Inflammatory macrophage (primary cell): ENCODE results near the gene YAP1.

Experiments
- DNase-seq, 2 donors: peaks; one replicate each; pipeline ENCODE4 v3.0.0-alpha.2; 2020 to 2022

YAP1 gene

DNA sequence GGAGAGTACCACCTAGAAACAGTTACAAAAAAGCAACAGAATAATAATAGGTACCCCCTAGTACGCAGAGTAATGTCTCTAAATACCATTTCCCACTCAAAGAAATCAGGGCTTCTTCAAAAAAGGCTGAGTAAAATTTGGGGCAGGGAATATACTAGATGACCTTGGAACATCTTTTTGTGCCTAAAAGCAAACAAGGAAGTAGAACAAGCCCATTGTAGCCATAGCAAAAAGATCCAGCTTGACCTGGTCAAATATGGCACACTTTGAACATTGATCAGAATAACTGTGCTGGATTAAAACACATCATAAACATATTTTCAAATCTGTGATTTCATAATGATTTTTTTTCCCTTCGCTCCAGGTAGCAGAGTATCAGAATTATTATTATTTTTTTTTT lies 91.5 kb downstream of the YAP1 start:
- no peak for DNase-seq

DNA sequence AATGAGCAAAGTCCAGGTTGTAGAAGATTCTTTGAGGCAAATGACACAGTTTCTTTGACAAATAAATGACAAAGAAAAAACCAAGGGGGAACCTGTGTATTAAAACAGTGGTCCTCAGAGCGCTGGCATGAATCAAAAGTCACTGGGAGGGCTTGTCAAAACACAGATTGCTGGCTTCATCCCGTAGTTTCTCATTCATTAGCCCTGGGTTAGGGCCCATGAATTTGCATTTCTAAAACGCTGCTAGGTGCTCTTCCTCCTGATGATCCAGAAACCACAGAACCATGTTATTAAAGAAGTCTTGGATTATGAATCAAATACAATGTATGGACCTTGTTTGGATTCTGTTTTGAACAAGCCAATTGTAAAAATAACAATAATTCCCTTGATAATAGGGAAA lies 92.7 kb downstream of the YAP1 start:
- DNase-seq, result no peak

DNA sequence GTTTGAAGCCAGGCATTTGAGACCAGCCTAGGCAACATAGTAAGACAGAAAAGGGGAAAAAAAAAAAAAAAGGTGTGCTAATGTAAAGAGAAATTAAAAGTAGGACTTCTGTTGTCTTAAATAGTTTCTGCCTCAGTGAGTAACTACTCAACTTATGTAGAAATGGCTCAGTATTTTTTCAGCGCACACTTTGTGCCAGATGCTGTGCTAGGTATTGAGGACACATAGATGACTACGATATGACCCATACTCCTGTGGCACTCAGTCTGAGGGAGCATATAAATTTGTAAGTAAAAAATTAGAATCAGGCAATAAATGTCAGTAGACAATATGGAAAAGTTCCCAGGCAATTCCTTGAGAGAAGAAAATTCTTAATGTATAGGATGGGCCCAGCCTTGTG lies 93.9 kb downstream of the YAP1 start:
- DNase-seq, result no peak

DNA sequence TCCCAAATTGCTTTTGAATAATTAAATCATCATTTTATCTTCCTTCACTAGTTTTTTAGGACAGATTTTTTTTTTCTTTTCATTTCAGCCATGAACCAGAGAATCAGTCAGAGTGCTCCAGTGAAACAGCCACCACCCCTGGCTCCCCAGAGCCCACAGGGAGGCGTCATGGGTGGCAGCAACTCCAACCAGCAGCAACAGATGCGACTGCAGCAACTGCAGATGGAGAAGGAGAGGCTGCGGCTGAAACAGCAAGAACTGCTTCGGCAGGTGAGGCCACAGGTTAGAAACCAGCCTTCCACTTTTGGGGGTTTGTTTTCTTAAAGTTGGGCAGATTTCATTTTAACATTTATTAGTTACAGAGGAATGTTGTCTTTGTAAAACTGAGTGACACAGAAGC lies 95.6 kb downstream of the YAP1 start:
- DNase-seq, result no peak

GRCh38 chr11:102208835-102209234 lies 98.6 kb downstream of the YAP1 start:
- no peak for DNase-seq

GRCh38 chr11:102214623-102215022 lies 104.4 kb downstream of the YAP1 start:
- no peak for DNase-seq

DNA sequence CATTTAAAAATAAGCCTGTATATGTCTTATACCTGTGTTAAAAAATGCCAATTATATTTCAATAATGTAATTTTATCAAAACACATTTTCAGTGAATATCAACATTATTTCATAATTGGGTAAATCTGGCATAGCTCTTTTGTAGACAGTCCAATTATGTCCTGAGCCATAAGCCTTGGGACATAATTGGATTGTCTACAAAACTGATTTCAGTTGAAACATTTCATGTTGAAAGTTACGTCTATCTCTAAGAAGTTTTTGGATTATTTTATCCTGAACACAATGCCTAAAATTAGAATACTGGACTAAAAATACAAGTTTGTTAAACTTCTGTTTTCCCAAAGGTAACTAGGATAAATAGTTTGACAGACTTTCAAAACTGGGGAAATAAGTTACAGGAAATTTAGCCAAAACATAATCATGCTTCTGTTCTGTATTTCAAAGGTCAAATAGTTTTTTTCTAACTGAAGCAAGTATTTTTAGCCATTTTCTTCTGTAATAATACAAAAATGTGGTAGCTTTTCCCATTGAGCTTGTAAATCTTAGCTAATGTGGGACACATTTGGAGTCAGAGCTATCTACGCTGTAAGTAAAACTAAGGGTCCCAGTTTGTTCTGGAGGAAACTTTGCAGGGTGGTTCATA lies 106.3 kb downstream of the YAP1 start:
- no peak for DNase-seq

- no peak for DNase-seq
Observed at GRCh38 chr11:102220728-102221467, 110.7 kb downstream of the YAP1 start.

DNA sequence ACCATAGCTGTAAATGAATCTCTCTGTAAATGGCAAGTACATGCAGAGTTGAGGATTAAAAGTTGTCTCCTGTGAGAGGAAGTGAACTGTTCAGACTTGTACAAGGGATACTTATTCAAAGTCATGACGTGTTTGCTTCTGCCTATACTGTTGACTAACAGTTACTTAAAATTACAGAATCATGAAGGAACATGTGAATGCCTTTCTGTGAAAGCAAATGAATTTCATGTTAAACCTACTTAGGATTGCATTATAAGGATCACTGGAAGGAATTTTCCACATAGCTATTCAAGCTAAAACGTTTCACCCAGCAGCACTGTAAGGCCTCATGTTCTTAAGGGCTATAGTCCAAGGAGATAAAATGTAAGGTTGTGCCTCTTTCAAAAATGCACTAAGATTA lies 113.6 kb downstream of the YAP1 start:
- peak in 1 of 2 donors; percentile 2 for DNase-seq

DNA sequence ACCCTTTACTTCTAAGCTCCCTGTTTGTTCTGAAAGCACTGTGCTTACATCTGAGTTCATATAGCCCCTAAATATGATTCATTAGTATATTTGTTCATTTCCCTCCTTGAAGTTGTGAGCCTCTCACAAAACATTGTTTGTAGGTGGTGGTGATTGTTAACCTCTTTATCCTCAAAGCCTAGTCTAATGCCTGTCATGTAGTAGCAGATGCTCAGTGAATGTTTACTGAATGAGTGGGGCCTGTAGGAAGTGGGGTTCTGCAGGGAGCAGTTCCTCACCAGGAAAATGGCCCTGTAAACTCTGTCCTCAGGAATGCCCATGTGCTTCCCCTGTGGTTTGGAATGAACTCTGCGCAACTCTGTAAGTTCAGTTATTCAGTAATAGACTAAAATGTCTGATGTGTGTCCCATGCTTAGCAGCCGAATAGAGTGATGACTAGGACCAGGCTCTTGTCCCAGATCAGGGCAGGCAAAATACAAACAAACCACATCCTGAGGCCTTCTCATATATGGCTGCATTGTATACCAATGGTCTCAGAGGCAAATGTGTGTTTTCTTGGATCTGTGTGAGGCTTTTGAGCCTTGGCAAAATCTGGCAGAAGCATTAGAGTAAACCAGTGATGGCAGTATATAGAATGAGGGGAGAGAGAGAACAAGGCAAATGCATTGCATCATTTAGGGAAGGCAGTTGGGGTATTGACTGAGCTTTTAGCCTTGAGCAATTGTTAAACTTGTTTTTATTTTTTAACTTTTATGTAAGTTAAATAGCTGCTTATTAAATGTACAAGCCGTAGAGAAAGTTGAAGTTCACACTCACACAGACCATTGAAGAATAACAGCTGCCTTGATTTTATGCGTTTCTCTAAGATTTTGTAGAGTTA lies 115.7 kb downstream of the YAP1 start:
- DNase-seq, result no peak

- no peak for DNase-seq
Observed at GRCh38 chr11:102226702-102227490, 116.6 kb downstream of the YAP1 start.

GRCh38 chr11:102229510-102230123 lies 119.4 kb downstream of the YAP1 start:
- no peak for DNase-seq

DNA sequence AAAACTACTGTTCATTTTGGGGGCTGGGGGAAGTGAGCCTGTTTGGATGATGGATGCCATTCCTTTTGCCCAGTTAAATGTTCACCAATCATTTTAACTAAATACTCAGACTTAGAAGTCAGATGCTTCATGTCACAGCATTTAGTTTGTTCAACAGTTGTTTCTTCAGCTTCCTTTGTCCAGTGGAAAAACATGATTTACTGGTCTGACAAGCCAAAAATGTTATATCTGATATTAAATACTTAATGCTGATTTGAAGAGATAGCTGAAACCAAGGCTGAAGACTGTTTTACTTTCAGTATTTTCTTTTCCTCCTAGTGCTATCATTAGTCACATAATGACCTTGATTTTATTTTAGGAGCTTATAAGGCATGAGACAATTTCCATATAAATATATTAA lies 119.9 kb downstream of the YAP1 start:
- no peak for DNase-seq

GRCh38 chr11:102230911-102231310 lies 120.7 kb downstream of the YAP1 start:
- no peak for DNase-seq

DNA sequence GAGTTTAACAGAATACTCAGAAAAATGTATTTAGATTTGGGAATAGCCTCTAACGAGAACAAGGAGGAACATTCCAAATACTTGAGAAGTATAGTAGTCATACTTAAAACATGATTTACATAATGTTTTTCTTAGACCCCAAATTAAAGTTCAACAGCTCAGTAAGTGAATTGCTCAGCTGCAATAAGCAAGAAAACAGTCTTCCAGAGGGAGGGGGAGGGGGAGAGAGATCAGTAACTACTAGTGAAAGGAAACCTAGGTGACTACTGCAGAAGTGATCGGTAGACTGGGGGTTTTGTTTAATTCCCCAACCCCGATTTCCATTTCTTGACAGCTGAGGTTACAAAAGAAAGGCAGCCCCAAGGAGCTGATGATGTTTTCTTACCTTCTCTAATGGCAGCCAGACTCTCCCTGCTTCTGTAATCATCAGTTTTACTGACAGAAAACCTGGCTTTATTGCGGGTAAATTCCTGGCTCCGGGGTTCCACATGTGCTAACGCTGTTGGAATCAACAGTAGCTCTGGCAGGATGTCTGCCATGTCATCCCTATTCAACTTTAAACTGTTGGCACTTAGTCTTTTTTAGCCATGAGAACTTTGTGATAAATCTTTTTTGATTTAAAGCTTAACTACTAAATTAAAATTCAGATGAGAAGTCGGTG lies 124.7 kb downstream of the YAP1 start:
- DNase-seq, result no peak

DNA sequence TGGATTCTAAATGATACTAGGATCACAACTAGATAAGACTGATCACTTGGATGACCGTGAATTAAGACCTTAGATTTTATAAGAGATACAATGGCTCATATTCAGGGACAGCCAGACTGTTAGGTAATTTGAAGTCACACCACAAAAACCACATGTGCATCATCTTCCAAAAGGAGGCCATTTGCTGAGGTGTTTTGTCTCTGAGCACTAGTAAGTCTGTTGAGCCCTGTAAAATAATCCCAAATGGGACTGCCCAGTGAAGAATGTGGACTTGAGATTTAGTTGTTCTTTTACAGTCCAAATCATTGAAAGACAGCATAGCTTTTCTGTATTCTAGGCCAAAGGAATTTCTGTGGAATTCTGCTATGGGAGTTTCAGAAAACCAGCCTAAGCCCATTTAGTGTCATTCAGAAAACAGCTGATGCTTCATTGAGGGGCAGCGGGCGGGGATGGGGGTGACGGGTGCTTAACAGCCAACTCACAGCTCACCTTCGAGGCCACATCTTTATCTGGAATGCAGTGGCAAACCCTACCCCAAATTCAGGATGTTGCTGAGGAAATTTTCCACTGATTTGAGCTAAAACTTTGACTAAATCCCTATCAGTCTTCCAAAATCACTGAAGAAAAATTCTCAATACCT lies 127.0 kb downstream of the YAP1 start:
- no peak for DNase-seq

DNA sequence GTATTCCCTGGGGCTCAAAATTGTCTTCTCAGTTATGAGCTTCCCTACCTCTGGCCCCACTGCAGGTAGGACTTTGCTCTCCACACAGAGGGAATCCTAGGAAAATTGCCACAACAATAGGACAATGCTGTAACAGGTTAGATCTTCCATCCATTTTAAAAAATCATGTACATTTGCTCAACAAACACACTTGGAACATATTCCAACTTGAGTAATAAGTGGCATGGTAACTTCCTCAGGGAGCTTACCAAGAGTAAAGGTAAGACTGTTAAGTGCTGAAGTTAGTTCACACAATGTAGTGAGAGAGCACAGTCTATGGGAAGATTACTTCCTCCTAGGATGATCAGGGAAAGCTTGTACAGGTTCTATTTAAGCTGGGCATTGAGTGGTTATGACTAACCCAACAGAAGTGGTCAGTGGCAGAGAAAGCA lies 128.2 kb downstream of the YAP1 start:
- DNase-seq, result no peak

GRCh38 chr11:102239448-102239847 lies 129.2 kb downstream of the YAP1 start:
- no peak for DNase-seq

GRCh38 chr11:102239911-102240310 lies 129.7 kb downstream of the YAP1 start:
- DNase-seq, result no peak

DNA sequence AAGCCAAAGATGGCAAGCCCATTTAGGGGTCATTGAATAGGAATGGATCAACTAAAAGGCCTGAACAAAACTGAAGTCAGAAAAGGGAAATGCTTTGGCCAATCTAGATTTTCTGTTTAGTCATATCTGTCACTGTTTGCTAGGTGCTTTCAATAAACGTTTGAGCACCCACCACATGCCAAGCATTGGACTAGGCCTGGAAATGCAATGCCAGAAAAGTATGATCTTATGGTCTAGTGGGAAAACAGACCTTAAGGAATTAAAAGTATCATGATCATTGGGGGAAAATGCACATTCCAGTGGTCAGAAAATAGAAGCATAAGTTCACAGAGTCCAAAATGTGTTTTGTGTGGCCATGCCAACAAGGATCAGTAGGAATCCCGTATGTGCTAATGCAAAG lies 130.3 kb downstream of the YAP1 start:
- DNase-seq, result no peak

GRCh38 chr11:102241026-102241425 lies 130.8 kb downstream of the YAP1 start:
- DNase-seq, result no peak
